H9 (cell line): ENCODE data around the gene ARHGEF39. TPM values are rescaled to one million over a fixed set of nuclear protein-coding genes. Genes with fewer than 3 reads are reported as not detected.
"Not testable (repeated sequence)": the region's sequence is repeated elsewhere in the genome, so short reads cannot be mapped to it uniquely, and the experiment has no call there.

Source experiments
- DNase-seq: peaks from one replicate; pipeline ENCODE4 v3.0.0-alpha.2; 2017
- H2AFZ ChIP-seq: one replicate; pipeline ENCODE4 v1.6.1; 2013; ENCODE audit warnings: mild to moderate bottlenecking, low read length, control low read depth, moderate library complexity
- H2AK5ac ChIP-seq: 2 replicates; pipeline ENCODE4 v1.6.1; 2013; ENCODE audit warnings: low read length, control low read depth, mixed read lengths; ENCODE audit not compliant: insufficient read length
- H2BK120ac ChIP-seq: one replicate; pipeline ENCODE4 v1.6.1; 2013; ENCODE audit warnings: low read depth, mild to moderate bottlenecking, low read length, control low read depth, inconsistent platforms; ENCODE audit not compliant: poor library complexity, severe bottlenecking
- H2BK12ac ChIP-seq: 2 replicates; pipeline ENCODE4 v1.6.1; 2013; ENCODE audit warnings: low read length, control low read depth, mixed read lengths, low read depth; ENCODE audit not compliant: insufficient read length
- H2BK15ac ChIP-seq: 2 replicates; pipeline ENCODE4 v1.6.1; 2013; ENCODE audit warnings: low read depth, low read length, control low read depth
- H2BK20ac ChIP-seq: one replicate; pipeline ENCODE4 v1.6.1; 2013; ENCODE audit warnings: low read depth, mild to moderate bottlenecking, low read length, control low read depth, inconsistent platforms; ENCODE audit not compliant: poor library complexity, severe bottlenecking
- H2BK5ac ChIP-seq: 2 replicates; pipeline ENCODE4 v1.6.1; 2013; ENCODE audit warnings: low read length, control low read depth, mixed read lengths; ENCODE audit not compliant: insufficient read length
- H3K14ac ChIP-seq: 2 replicates; pipeline ENCODE4 v1.6.1; 2013; ENCODE audit warnings: low read length, control low read depth; ENCODE audit not compliant: insufficient read depth
- H3K18ac ChIP-seq: 2 replicates; pipeline ENCODE4 v1.6.1; 2013; ENCODE audit warnings: low read depth, mild to moderate bottlenecking, mixed read lengths, low read length, control low read depth; ENCODE audit not compliant: insufficient read length
- H3K23ac ChIP-seq: 2 replicates; pipeline ENCODE4 v1.6.1; 2013; ENCODE audit warnings: low read length, control low read depth, mixed read lengths, low read depth; ENCODE audit not compliant: insufficient read length
- H3K23me2 ChIP-seq: 2 replicates; pipeline ENCODE4 v1.6.1; 2013; ENCODE audit warnings: low read depth, mild to moderate bottlenecking, mixed read lengths, low read length, control low read depth; ENCODE audit not compliant: insufficient read length, poor library complexity, severe bottlenecking
- H3K27ac ChIP-seq: 2 replicates; pipeline ENCODE4 v1.5.1; 2013; ENCODE audit warnings: low read length, control low read depth, mixed read lengths, low read depth; ENCODE audit not compliant: insufficient read length
- H3K27me3 ChIP-seq: 2 replicates; pipeline ENCODE4 v1.6.1; 2013; ENCODE audit warnings: low read length, control low read depth, inconsistent platforms; ENCODE audit not compliant: insufficient read depth
- H3K4ac ChIP-seq: 2 replicates; pipeline ENCODE4 v1.6.1; 2013; ENCODE audit warnings: low read depth, mild to moderate bottlenecking, control low read depth, inconsistent platforms, low read length, moderate library complexity
- H3K4me1 ChIP-seq: 2 replicates; pipeline ENCODE4 v1.6.1; 2013; ENCODE audit warnings: low read length, control low read depth, inconsistent platforms; ENCODE audit not compliant: insufficient read depth
- H3K4me2 ChIP-seq: 2 replicates; pipeline ENCODE4 v1.6.1; 2013; ENCODE audit warnings: low read length, control low read depth, mixed read lengths; ENCODE audit not compliant: insufficient read length, insufficient read depth
- H3K56ac ChIP-seq: 2 replicates; pipeline ENCODE4 v1.6.1; 2013; ENCODE audit warnings: low read depth, mild to moderate bottlenecking, mixed read lengths, low read length, control low read depth; ENCODE audit not compliant: insufficient read length
- H3K79me1 ChIP-seq: 2 replicates; pipeline ENCODE4 v1.6.1; 2013; ENCODE audit warnings: low read depth, mild to moderate bottlenecking, moderate library complexity, low read length, control low read depth, inconsistent platforms; ENCODE audit not compliant: insufficient read depth, poor library complexity, severe bottlenecking
- H3K79me2 ChIP-seq: 2 replicates; pipeline ENCODE4 v1.6.1; 2013; ENCODE audit warnings: low read length, control low read depth, inconsistent platforms; ENCODE audit not compliant: insufficient read depth
- H3K9ac ChIP-seq: 2 replicates; pipeline ENCODE4 v1.6.1; 2013; ENCODE audit warnings: low read length, control low read depth, mixed read lengths; ENCODE audit not compliant: insufficient read length; ENCODE audit errors: extremely low read depth
- H3K9me3 ChIP-seq: one replicate; pipeline ENCODE4 v1.6.1; 2013; ENCODE audit warnings: low read depth, low read length, inconsistent platforms; ENCODE audit not compliant: control insufficient read depth
- H3T11ph ChIP-seq: one replicate; pipeline ENCODE4 v1.6.1; 2013; ENCODE audit warnings: mild to moderate bottlenecking, low read length, control low read depth, inconsistent platforms
- H4K20me1 ChIP-seq: one replicate; pipeline ENCODE4 v1.6.1; 2013; ENCODE audit not compliant: control insufficient read depth, insufficient read length, insufficient read depth
- H4K5ac ChIP-seq: 2 replicates; pipeline ENCODE4 v1.6.1; 2013; ENCODE audit warnings: low read depth, mild to moderate bottlenecking, mixed read lengths, low read length, control low read depth; ENCODE audit not compliant: insufficient read length
- H4K8ac ChIP-seq: replicated peaks from 2 replicates; pipeline ENCODE4 v1.6.1; 2013; ENCODE audit warnings: low read length, control low read depth, mixed read lengths, low read depth; ENCODE audit not compliant: insufficient read length
- H4K91ac ChIP-seq: 2 replicates; pipeline ENCODE4 v1.6.1; 2013; ENCODE audit warnings: low read depth, mild to moderate bottlenecking, moderate library complexity, mixed read lengths, low read length, control low read depth; ENCODE audit not compliant: insufficient read length
- H3K27ac Mint-ChIP-seq, 3 experiments: 2 replicates in 2 of 3; 3 replicates in 1 of 3; pipeline ENCODE4 v1.8.0; 2020 to 2021; ENCODE audit warnings: mixed read lengths in 3 of 3, mild to moderate bottlenecking in 1 of 3, moderate library complexity in 1 of 3
- H3K27me3 Mint-ChIP-seq: 2 replicates; pipeline ENCODE4 v1.8.0; 2021; ENCODE audit warnings: low read depth, mild to moderate bottlenecking, moderate library complexity, mixed read lengths
- H3K36me3 Mint-ChIP-seq, 3 experiments: 2 replicates in 2 of 3; 3 replicates in 1 of 3; pipeline ENCODE4 v1.8.0; 2020 to 2021; ENCODE audit warnings: low read depth in 3 of 3, mixed read lengths in 3 of 3; ENCODE audit not compliant: insufficient read depth in 1 of 3
- H3K4me1 Mint-ChIP-seq, 2 experiments: 2 replicates each; pipeline ENCODE4 v1.8.0; 2020; ENCODE audit warnings: mixed read lengths in 2 of 2
- H3K4me3 Mint-ChIP-seq, 2 experiments: 2 replicates in 1 of 2; 3 replicates in 1 of 2; pipeline ENCODE4 v1.8.0; 2020 to 2021; ENCODE audit warnings: mild to moderate bottlenecking in 2 of 2, mixed read lengths in 2 of 2, moderate library complexity in 1 of 2
- H3K9me3 Mint-ChIP-seq, 2 experiments: 2 replicates in 1 of 2; 3 replicates in 1 of 2; pipeline ENCODE4 v1.8.0; 2020; ENCODE audit warnings: mild to moderate bottlenecking in 2 of 2, mixed read lengths in 2 of 2, moderate library complexity in 1 of 2
- WGBS: extraction: QIAGEN DNeasy Blood & Tissue Kit; methylation state at CpG from one replicate; pipeline ENCODE4 v1.1.7; 2013; ENCODE audit warnings: missing lambda C conversion rate, low lambda C conversion rate, mixed read lengths; ENCODE audit not compliant: insufficient read length; ENCODE audit errors: extremely low coverage; 5-methylcytosine and 5-hydroxymethylcytosine counted together
- total RNA-seq: library from RNA; stranded (reverse); gene quantifications from 2 replicates; pipeline ENCODE4 v1.2.1, GENCODE V29; 2021

The ARHGEF39 gene
- total RNA-seq, 1 experiment from 2014 or later = 24.4 TPM

GRCh38 chr9:35638751-35639150 is 26.2 kb downstream of the ARHGEF39 start:
- not testable (repeated sequence) for H3K79me1 ChIP-seq, H3T11ph ChIP-seq, H3K23me2 ChIP-seq, H2BK5ac ChIP-seq, H3K79me2 ChIP-seq, H3K9me3 ChIP-seq, H3K27ac ChIP-seq, H3K18ac ChIP-seq, H2BK12ac ChIP-seq, H3K4me1 Mint-ChIP-seq, H2BK15ac ChIP-seq, DNase-seq, H4K8ac ChIP-seq, H2BK20ac ChIP-seq, H3K4me1 ChIP-seq, H4K20me1 ChIP-seq, H3K4me2 ChIP-seq, H4K91ac ChIP-seq, H3K4me3 Mint-ChIP-seq, H4K5ac ChIP-seq, H2AFZ ChIP-seq, H3K27ac Mint-ChIP-seq, H3K9ac ChIP-seq, H2AK5ac ChIP-seq, H3K14ac ChIP-seq, H3K23ac ChIP-seq, H3K27me3 ChIP-seq, H3K27me3 Mint-ChIP-seq, H3K4ac ChIP-seq, H3K56ac ChIP-seq, H2BK120ac ChIP-seq
- Mint-ChIP-seq H3K36me3 (peaks cover 9 to 16% (median 12%) of the 10 kb centered on the region in 3 experiments), H3K9me3 (peaks cover 4 to 16% of the 10 kb centered on the region in 2 experiments; a peak in 4 of 5 replicates)
- no CpG with 5 or more reads among the region's 8 CpGs for WGBS

- not testable (repeated sequence) for H3K9ac ChIP-seq, H4K8ac ChIP-seq, H3K18ac ChIP-seq, H3K14ac ChIP-seq, H4K20me1 ChIP-seq, H3K79me2 ChIP-seq, H3K79me1 ChIP-seq, H2AK5ac ChIP-seq, H3K4me1 ChIP-seq, H3K4me2 ChIP-seq, H3T11ph ChIP-seq, H3K27ac Mint-ChIP-seq, H2BK15ac ChIP-seq, H2BK12ac ChIP-seq, H3K4ac ChIP-seq, H2BK20ac ChIP-seq, H4K91ac ChIP-seq, H3K27me3 ChIP-seq, H3K23me2 ChIP-seq, H3K4me3 Mint-ChIP-seq, H2BK120ac ChIP-seq, H3K27me3 Mint-ChIP-seq, H2AFZ ChIP-seq, H4K5ac ChIP-seq, DNase-seq, H2BK5ac ChIP-seq, H3K4me1 Mint-ChIP-seq, H3K23ac ChIP-seq, H3K27ac ChIP-seq, H3K9me3 ChIP-seq, H3K56ac ChIP-seq
- Mint-ChIP-seq H3K9me3 (peaks cover 4 to 16% of the 10 kb centered on the region in 2 experiments; a peak in 4 of 5 replicates), H3K36me3 (peaks cover 9 to 16% (median 12%) of the 10 kb centered on the region in 3 experiments)
- WGBS = no CpG with 5 or more reads among the region's 9 CpGs
Observed at GRCh38 chr9:35637427-35637955, 27.5 kb downstream of the ARHGEF39 start.
